MM.1S (cell line): ENCODE measurements around the gene RTP1.
"Not testable (repeated sequence)": the region's sequence is repeated elsewhere in the genome, so short reads cannot be mapped to it uniquely, and the experiment has no call there.

Experiments
- DNase-seq: peaks from one replicate; pipeline ENCODE4 v3.0.0-alpha.2; 2015
- H2AFZ ChIP-seq: fragments of 300-600 bp; sonication (generic); 2 replicates; pipeline ENCODE4 v1.6.0; 2016; ENCODE audit warnings: antibody characterized with exemption, low read length
- H3F3A ChIP-seq: fragments of 300-600 bp; sonication (generic); 2 replicates; pipeline ENCODE4 v1.6.1; 2016; ENCODE audit warnings: mild to moderate bottlenecking, antibody characterized with exemption, low read length, moderate library complexity, mixed read lengths; ENCODE audit not compliant: insufficient read depth
- H3K27ac ChIP-seq: fragments of 300-600 bp; sonication (generic); 2 replicates; pipeline ENCODE4 v1.5.1; 2016; ENCODE audit warnings: mild to moderate bottlenecking, low read length
- H3K27me3 ChIP-seq: fragments of 300-600 bp; sonication (generic); replicated peaks from 2 replicates; pipeline ENCODE4 v1.6.0; 2016; ENCODE audit warnings: low read length; ENCODE audit not compliant: insufficient read depth
- H3K36me3 ChIP-seq: fragments of 300-600 bp; sonication (generic); replicated peaks from 2 replicates; pipeline ENCODE4 v1.6.1; 2016; ENCODE audit warnings: mild to moderate bottlenecking, low read length, mixed read lengths; ENCODE audit not compliant: insufficient read depth
- H3K4me1 ChIP-seq: fragments of 300-600 bp; sonication (generic); 2 replicates; pipeline ENCODE4 v1.6.1; 2016; ENCODE audit warnings: low read length, mixed read lengths
- H3K4me2 ChIP-seq: fragments of 300-600 bp; sonication (generic); 2 replicates; pipeline ENCODE4 v1.6.0; 2016; ENCODE audit warnings: low read depth, low read length
- H3K4me3 ChIP-seq: fragments of 300-600 bp; sonication (generic); 2 replicates; pipeline ENCODE4 v1.5.1; 2016; ENCODE audit warnings: low read length, mixed read lengths
- H3K79me2 ChIP-seq: fragments of 300-600 bp; sonication (generic); 2 replicates; pipeline ENCODE4 v1.6.1; 2016; ENCODE audit warnings: mixed run types, low read length, mixed read lengths
- H3K9ac ChIP-seq: fragments of 300-600 bp; sonication (generic); 2 replicates; pipeline ENCODE4 v1.6.1; 2016; ENCODE audit warnings: low read length, mixed read lengths
- H3K9me2 ChIP-seq: fragments of 300-600 bp; sonication (generic); replicated peaks from 2 replicates; pipeline ENCODE4 v1.6.1; 2016; ENCODE audit warnings: mild to moderate bottlenecking, low read length, mixed read lengths; ENCODE audit not compliant: insufficient read depth
- H3K9me3 ChIP-seq: fragments of 300-600 bp; sonication (generic); replicated peaks from 2 replicates; pipeline ENCODE4 v1.6.1; 2016; ENCODE audit warnings: mild to moderate bottlenecking, low read length, mixed read lengths; ENCODE audit not compliant: insufficient read depth
- H4K20me1 ChIP-seq: fragments of 300-600 bp; sonication (generic); 2 replicates; pipeline ENCODE4 v1.6.1; 2016; ENCODE audit warnings: mild to moderate bottlenecking, low read length, moderate library complexity, mixed read lengths; ENCODE audit not compliant: insufficient read depth
- CTCF ChIP-seq: fragments of 300-600 bp; sonication (generic); IDR thresholded peaks from 2 replicates; pipeline ENCODE4 v1.5.1; 2016; ENCODE audit warnings: antibody characterized with exemption, low read length, mixed read lengths
- EZH2 ChIP-seq: fragments of 300-600 bp; sonication (generic); optimal IDR thresholded peaks from 2 replicates; pipeline ENCODE3; 2017; ENCODE audit warnings: low read depth, mild to moderate bottlenecking, antibody characterized with exemption, low read length, mixed read lengths
- EZH2phosphoT487 ChIP-seq: fragments of 300-600 bp; sonication (generic); IDR thresholded peaks from 2 replicates; pipeline ENCODE4 v1.6.1; 2018; ENCODE audit warnings: antibody characterized with exemption, low read length

Gene RTP1

GRCh38 chr3:187236962-187237361, 39.7 kb downstream of the RTP1 start:
- Histone ChIP-seq H3K36me3 (no peaks in the 10 kb centered on the region), H3K79me2 (no peaks in the 10 kb centered on the region), H3K9ac (no peak overlapping the region), H2AFZ (no peak overlapping the region), H3K9me3 (no peaks in the 10 kb centered on the region), H3K4me2 (no peak overlapping the region), H3K4me3 (no peak overlapping the region), H3K27me3 (no peaks in the 10 kb centered on the region), H3K4me1 (no peaks in the 10 kb centered on the region), H3K9me2 (no peaks in the 10 kb centered on the region), H4K20me1 (no peaks in the 10 kb centered on the region), H3K27ac (no peak overlapping the region), H3F3A (no peaks in the 10 kb centered on the region)
- TF ChIP-seq CTCF: no peak
- no peak for TF ChIP-seq EZH2phosphoT487
- TF ChIP-seq EZH2: no peak
- no peak for DNase-seq

- no peaks in the 10 kb centered on the region for H3K27me3 ChIP-seq
- H3K4me3 ChIP-seq: no peak overlapping the region
- no peaks in the 10 kb centered on the region for H4K20me1 ChIP-seq
- no peak for TF ChIP-seq EZH2
- no peak for TF ChIP-seq CTCF
- no peak for TF ChIP-seq EZH2phosphoT487
- no peaks in the 10 kb centered on the region for H3K9me2 ChIP-seq
- H3K9me3 ChIP-seq: no peaks in the 10 kb centered on the region
- no peaks in the 10 kb centered on the region for H3K36me3 ChIP-seq
- H3K4me2 ChIP-seq: no peak overlapping the region
- no peaks in the 10 kb centered on the region for H3F3A ChIP-seq
- H2AFZ ChIP-seq: no peak overlapping the region
- H3K79me2 ChIP-seq: no peaks in the 10 kb centered on the region
- H3K27ac ChIP-seq: no peak overlapping the region
- no peak overlapping the region for H3K9ac ChIP-seq
- DNase-seq: no peak
- H3K4me1 ChIP-seq: no peaks in the 10 kb centered on the region
These were observed 40.5 kb downstream of the RTP1 start for GRCh38 chr3:187237741-187238140.

GRCh38 chr3:187238239-187238638, 41.0 kb downstream of the RTP1 start:
- H3K27me3 ChIP-seq: no peaks in the 10 kb centered on the region
- no peaks in the 10 kb centered on the region for H3K9me3 ChIP-seq
- H4K20me1 ChIP-seq: no peaks in the 10 kb centered on the region
- H3K4me3 ChIP-seq: no peak overlapping the region
- TF ChIP-seq EZH2: no peak
- no peak for TF ChIP-seq CTCF
- no peak for TF ChIP-seq EZH2phosphoT487
- H3K79me2 ChIP-seq: no peaks in the 10 kb centered on the region
- H3K9me2 ChIP-seq: no peaks in the 10 kb centered on the region
- H3K9ac ChIP-seq: no peak overlapping the region
- H2AFZ ChIP-seq: no peak overlapping the region
- DNase-seq: no peak
- no peak overlapping the region for H3K27ac ChIP-seq
- no peaks in the 10 kb centered on the region for H3K36me3 ChIP-seq
- no peaks in the 10 kb centered on the region for H3K4me1 ChIP-seq
- H3K4me2 ChIP-seq: no peak overlapping the region
- no peaks in the 10 kb centered on the region for H3F3A ChIP-seq

GRCh38 chr3:187238835-187239234, 41.5 kb downstream of the RTP1 start:
- H4K20me1 ChIP-seq, DNase-seq, H3K27ac ChIP-seq, H3K9me3 ChIP-seq, H3K9ac ChIP-seq, H3K4me1 ChIP-seq, H3K36me3 ChIP-seq, H3K9me2 ChIP-seq, H3K27me3 ChIP-seq, H3F3A ChIP-seq, H3K79me2 ChIP-seq, H3K4me2 ChIP-seq, H2AFZ ChIP-seq, H3K4me3 ChIP-seq: not testable (repeated sequence)
